Measurements from ENCODE around the gene GTPBP4. TPM values are rescaled to one million over a fixed set of nuclear protein-coding genes. Genes with fewer than 3 reads are reported as not detected.

The GTPBP4 gene
- total and polyA plus RNA-seq, 9 of the 15 experiments (the other 6 are each of a cell fraction or from before 2014, with no cell fraction given): 79.0 to 155 (median 128) TPM

GRCh38 chr10:970311-971149 is 17.7 kb upstream of the GTPBP4 start (continued):
- TF ChIP-seq, protein P1, sequence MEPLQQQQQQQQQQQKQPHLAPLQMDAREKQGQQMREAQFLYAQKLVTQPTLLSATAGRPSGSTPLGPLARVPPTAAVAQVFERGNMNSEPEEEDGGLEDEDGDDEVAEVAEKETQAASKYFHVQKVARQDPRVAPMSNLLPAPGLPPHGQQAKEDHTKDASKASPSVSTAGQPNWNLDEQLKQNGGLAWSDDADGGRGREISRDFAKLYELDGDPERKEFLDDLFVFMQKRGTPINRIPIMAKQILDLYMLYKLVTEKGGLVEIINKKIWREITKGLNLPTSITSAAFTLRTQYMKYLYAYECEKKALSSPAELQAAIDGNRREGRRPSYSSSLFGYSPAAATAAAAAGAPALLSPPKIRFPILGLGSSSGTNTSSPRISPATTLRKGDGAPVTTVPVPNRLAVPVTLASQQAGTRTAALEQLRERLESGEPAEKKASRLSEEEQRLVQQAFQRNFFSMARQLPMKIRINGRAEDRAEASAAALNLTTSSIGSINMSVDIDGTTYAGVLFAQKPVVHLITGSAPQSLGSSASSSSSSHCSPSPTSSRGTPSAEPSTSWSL (CRISPR knock-in tag; IDR thresholded peaks at IDR 0.05; ENCODE audit: borderline replicate concordance): no peak
- TF ChIP-seq ZNF785 (CRISPR knock-in tag; IDR thresholded peaks at IDR 0.05) (no peak), CREM (IDR thresholded peaks at IDR 0.05; ENCODE audit: low read depth) (no peak), ZSCAN32 (CRISPR knock-in tag; IDR thresholded peaks at IDR 0.05) (no peak), ZNF175 (CRISPR knock-in tag; IDR thresholded peaks at IDR 0.05; ENCODE audit: low read depth) (no peak), TAL1 (IDR thresholded peaks at IDR 0.05) (no peak), ATF7 (IDR thresholded peaks at IDR 0.05) (no peak)

- BruUV-seq (replicated peaks): no TSS peak
- no peaks in the 10 kb centered on the region; the same call in 1 of the 2 replicates for H4K20me1 ChIP-seq (replicated peaks; ENCODE audit: control insufficient read depth, insufficient read depth, low read length)
- no peak for ATAC-seq
- H3K9ac ChIP-seq (ENCODE audit: insufficient read depth in 1 of 2, low read depth in 2 of 2, low read length in 2 of 2): no peak overlapping the region
- ChIA-PET CTCF (ENCODE audit: low intra/inter-chr PET ratio) (no interaction called here), POLR2A (interaction anchor here (0.9 to 1.2 kb wide), 2 partner anchors 14 to 17 kb away, joined by 4 read pairs; partner anchors contain the start of gene GTPBP4)
- no peaks in the 10 kb centered on the region for H3K9me1 ChIP-seq (ENCODE audit: control insufficient read depth, insufficient read depth, low read length)
- H3K4me2 ChIP-seq (ENCODE audit: insufficient read depth, low read length): no peak overlapping the region
- 0 out of 5 replicates have a peak, but pooled peaks cover 0 to 3% of the 10 kb centered on the region in 2 experiments for H3K4me1 ChIP-seq (replicated peaks in 1 of 2; ENCODE audit: control insufficient read depth in 2 of 2, insufficient read depth in 2 of 2, low read length in 2 of 2)
- peaks cover 39 to 48% of the 10 kb centered on the region in 2 experiments for H3K27me3 ChIP-seq (ENCODE audit: control insufficient read depth in 2 of 2, insufficient read depth in 2 of 2, low read length in 2 of 2)
- H3K27ac ChIP-seq (ENCODE audit: extremely low read depth, low read depth, low read length): no peak overlapping the region
- WGBS (ENCODE audit: insufficient coverage, low coverage, missing lambda C conversion rate): 28% methylated on average over 4 of the region's 4 CpGs
- H3K79me2 ChIP-seq (ENCODE audit: control insufficient read depth, insufficient read depth, low read length): no peaks in the 10 kb centered on the region
- FAIRE-seq: no peak
- intact Hi-C loops (cut with micrococcal nuclease): no loop called here
- no peak for DNase-seq (ENCODE audit: extremely low read depth in 1 of 4, low spot score in 3 of 4)
- H3K36me3 ChIP-seq (ENCODE audit: control insufficient read depth, insufficient read depth, low read length): no peaks in the 10 kb centered on the region
- H3K9me3 ChIP-seq (replicated peaks; ENCODE audit: control insufficient read depth, insufficient read depth, low read depth, low read length): no peaks in the 10 kb centered on the region
- no peak overlapping the region for H3K4me3 ChIP-seq
- H2AFZ ChIP-seq (ENCODE audit: low read depth, low read length): no peak overlapping the region
- in situ Hi-C loops (cut with MboI): no loop called here
- peak; percentile 75 for TF ChIP-seq CEBPB (tag; IDR thresholded peaks at IDR 0.05)
- no peak for TF ChIP-seq BRD9 (IDR thresholded peaks at IDR 0.05; ENCODE audit: low read depth, partially characterized antibody)
- no peak for TF ChIP-seq CEBPG (CRISPR knock-in tag; IDR thresholded peaks at IDR 0.05)
- peak; percentile 59 to 68 for TF ChIP-seq CEBPG (tag; conservative IDR thresholded peaks at IDR 0.05 in 1 of 2, IDR thresholded peaks at IDR 0.05 in 1 of 2)
- no peak for TF ChIP-seq TBL1XR1 (IDR thresholded peaks at IDR 0.05; ENCODE audit: low read length in 2 of 2)
- no peak for TF ChIP-seq EGR1 (conservative IDR thresholded peaks at IDR 0.05)
- no peak for TF ChIP-seq BHLHE40 (IDR thresholded peaks at IDR 0.05; ENCODE audit: low read length)
- TF ChIP-seq ELF1 (tag; IDR thresholded peaks at IDR 0.05): no peak
- TF ChIP-seq, protein P2, sequence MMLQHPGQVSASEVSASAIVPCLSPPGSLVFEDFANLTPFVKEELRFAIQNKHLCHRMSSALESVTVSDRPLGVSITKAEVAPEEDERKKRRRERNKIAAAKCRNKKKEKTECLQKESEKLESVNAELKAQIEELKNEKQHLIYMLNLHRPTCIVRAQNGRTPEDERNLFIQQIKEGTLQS (IDR thresholded peaks at IDR 0.05): peak; percentile 52
- TF ChIP-seq, protein P2 (CRISPR knock-in tag; conservative IDR thresholded peaks at IDR 0.05): no peak
- TF ChIP-seq ATF7 (IDR thresholded peaks at IDR 0.05): peak; percentile 80; the same call in 1 of the 2 replicates
- TF ChIP-seq POLR2AphosphoS2 (IDR thresholded peaks at IDR 0.05; ENCODE audit: low read length): no peak
Measured at GRCh38 chr10:971150-971542, 17.1 kb upstream of the GTPBP4 start.

Data from K562 (cell line).